Stimulated activated CD8-positive, alpha-beta memory T cell treated with anti-CD3 and anti-CD28 coated beads, Interleukin-4, amount 100 ng/mL, for 4 hours (primary cell): Measurements from ENCODE around the gene UPB1.

Experiments used
- DNase-seq, 2 donors: peaks; one replicate each; pipeline ENCODE4 v3.0.0-alpha.2; 2020; ENCODE audit warnings: low read depth in 2 of 2, low spot score in 1 of 2

Gene UPB1

GRCh38 chr22:24503843-24504338 is 8.8 kb downstream of the UPB1 start:
- no peak for DNase-seq

DNA sequence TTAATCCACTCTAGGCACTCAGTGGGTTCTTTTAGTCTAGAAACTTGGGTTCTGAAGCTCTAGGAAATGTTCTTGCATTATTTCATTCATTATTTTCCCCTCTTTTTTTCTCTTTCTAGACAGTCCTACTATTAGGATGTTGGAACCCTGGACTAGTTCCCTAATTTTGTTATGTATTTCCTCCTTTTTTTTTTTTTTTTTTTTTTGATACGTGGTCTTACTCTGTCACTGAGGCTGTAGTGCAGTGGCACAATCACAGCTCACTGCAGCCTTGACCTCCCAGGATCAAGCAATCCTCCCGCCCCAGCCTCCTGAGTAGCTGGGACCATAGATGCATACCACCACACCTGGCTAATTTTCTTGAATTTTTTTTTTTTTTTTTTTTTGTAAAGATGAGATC is 9.4 kb downstream of the UPB1 start:
- no peak for DNase-seq

DNA sequence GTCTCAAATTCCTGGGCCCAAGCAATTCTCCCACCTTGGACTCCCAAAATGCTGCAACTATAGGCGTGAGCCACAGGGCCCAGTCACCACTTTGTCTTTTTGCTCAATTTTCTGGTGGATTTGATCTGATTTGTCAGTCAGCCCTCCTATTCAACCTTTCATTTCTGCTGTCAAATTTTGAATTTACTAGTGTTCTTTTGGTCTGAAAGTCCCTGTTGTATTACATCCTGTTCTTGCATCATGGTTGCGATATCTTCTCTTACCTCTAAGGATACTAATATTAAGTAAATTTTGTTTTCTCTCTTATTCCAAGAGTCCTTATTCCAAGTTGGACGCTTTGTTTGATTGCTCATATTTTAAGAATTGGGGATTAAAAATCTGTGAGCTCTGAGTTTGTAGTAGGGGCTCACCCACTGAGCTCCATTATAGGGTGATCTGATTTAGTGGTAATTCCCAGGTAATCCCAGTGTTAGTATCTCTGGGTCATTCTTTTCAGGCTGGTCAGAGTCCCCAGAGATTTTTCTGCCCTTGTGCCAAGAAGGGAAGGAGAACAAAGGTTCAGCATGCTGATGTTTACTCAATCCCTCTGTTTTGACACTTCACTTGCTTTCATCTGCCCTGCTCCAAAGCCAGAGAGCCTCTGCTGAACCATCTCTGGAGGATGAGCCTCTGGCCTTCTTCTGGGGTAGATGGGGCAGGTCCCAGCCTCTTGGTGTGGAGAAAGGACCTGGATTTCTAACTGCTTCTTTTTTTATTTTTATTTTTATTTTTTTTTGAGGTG is 10.0 kb downstream of the UPB1 start:
- no peak for DNase-seq

DNA sequence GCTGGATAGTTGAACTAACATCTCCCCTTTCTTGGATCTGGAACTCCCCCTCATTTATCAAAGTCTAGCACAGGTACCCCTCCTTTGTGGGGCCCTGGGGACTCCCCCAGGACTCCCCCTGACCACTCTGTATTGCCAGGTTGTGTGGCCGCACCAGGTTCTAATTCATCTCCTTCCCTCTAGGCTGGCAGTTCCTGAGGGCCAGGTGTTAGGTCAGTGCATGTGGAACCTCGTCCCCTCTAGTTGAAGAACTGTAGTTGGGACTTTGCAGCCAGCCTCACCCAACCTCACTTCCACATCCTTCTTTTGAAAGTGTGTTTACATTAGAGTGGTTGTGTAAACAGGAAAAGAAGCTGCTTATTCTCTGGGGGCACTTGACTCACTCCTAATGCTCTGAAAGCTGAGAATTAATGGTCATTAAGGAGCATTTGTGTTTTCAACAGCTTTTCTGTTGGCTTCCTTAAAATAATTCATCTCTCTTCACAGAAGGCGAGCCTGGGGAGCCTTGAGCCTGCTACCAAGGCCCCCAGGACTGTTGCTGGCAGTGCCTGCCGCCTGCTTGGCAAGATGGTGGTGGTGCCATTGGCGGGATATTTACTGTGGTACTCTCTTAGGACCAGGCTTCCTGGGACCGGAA is 11.8 kb downstream of the UPB1 start:
- DNase-seq: no peak

DNA sequence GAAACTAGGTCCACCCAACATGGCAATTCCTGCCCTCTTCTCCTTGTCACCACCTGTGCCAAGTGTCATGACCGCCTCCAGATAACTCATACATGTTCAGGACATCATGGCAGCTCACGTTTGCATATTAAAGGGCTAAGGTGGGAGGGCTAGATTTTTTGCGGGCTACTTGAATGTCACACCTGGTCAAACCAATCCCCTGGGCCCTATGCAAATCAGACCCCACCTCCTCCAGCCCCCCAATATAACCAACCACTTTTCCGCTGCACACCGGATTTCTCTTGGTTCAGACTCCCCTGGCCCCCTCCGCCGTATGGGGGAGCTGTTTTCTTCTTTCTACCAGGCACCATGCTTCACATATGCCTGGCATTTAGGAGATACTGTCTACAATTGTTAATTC is 12.6 kb downstream of the UPB1 start:
- DNase-seq: no peak

- no peak for DNase-seq
Observed at GRCh38 chr22:24510637-24511625, 15.8 kb downstream of the UPB1 start.

GRCh38 chr22:24512043-24512442 is 16.9 kb downstream of the UPB1 start:
- no peak for DNase-seq

GRCh38 chr22:24513378-24514240 is 18.5 kb downstream of the UPB1 start:
- no peak for DNase-seq

DNA sequence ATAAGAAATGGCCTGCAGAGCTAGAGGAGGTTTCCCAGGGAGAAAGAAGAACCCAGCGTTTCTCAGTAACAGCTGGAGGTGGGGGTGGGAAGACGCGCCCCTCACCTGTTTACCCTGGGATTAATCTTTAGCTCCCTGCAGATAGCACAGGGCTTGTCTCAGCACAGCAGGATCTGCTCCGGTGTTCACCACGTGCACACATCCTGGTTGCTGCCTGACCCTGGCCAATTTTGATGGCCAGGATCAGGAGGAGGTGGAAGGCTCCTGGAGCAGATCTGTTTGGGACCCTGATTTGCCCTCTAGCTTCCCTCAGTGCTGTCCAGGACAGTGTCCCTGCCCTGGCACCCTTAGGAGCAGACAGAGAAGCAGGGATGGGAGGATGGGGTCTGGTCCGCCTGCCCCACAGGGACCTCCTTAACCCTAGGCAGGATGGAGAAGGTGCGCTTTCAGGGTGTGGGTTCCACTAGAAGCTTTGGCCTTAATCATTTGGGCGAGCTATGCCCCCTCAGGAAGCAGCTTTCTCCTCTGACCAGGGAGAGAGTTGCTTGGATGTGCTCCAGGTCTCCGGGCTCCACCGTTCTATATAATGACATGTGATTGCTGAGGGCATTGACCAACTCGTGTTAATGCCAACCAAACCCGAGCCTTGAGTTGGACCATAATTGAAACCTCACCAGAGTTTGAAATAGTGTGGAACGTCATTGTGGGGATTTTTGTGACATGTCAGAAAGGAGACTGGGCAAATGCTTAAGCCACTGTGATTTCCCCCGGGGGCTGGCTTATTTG is 19.3 kb downstream of the UPB1 start:
- no peak for DNase-seq

DNA sequence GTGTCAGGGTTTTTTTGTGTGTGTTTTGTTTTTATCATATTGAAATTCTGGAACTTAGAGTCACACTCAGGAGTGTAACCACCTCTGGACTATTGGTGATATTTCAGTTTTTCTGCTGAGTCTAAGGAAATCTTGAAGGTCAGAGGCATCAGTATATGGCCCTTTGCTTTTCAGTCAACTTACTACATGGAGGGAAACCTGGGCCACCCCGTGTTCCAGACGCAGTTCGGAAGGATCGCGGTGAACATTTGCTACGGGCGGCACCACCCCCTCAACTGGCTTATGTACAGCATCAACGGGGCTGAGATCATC is 19.9 kb downstream of the UPB1 start:
- DNase-seq: no peak

DNA sequence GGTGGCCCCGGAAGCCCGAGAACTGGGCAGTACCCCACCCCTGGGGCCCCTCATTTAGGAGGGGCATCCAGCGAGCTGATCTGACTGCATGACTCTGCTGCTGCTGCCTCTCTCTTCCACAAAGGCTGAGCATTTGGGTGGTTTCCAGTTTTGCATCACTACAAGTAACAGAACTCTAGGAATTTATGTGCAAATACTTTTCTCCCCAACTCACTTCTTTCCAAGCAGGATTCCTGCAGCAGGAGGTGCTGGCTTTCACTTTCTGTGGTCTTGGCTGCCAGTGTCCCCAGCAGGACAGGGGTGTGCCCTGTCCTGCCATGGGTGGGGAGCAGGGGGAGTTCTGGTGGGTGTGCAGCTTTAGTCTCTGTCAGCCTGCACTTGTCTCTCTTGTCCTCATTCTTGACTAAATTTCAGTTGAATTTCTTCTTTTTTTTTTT is 21.2 kb downstream of the UPB1 start:
- no peak for DNase-seq

GRCh38 chr22:24517446-24517845 is 22.3 kb downstream of the UPB1 start:
- no peak for DNase-seq

- DNase-seq: no peak
Observed at GRCh38 chr22:24518228-24518627, 23.1 kb downstream of the UPB1 start.

DNA sequence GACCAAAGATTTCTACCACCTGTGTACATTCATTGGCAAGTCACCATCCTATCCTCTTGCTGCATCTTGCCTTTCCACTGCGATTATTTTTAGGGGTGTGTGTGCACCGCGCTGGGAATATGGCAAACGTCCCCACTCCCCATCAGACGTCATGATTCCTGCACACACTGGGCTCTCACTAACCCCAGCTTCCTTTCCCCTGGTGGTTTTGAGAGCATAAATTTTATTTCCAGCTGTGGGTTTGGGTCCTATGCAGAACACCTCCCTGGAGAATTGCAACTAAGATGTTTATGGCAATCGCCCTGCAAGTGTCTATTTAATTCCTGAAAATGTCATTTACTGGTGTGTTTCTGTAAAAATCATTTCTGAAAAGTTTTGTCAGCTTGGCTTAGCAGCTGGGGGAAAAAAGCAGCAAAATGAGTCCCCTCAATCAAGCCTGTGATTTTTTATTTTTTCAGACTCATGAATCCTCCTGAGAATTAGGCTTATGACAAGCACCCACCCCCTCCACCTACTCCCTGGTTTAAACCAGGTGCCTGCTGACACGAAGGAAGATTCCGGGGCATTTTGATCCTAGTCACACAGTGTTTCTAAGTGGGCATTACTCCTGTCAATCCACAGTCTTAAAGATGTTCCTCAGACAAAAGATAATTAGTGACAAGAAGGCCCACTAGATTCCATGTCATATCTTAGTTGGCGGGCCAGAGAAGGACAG is 23.8 kb downstream of the UPB1 start:
- no peak for DNase-seq

GRCh38 chr22:24519496-24519895 is 24.4 kb downstream of the UPB1 start:
- no peak for DNase-seq

DNA sequence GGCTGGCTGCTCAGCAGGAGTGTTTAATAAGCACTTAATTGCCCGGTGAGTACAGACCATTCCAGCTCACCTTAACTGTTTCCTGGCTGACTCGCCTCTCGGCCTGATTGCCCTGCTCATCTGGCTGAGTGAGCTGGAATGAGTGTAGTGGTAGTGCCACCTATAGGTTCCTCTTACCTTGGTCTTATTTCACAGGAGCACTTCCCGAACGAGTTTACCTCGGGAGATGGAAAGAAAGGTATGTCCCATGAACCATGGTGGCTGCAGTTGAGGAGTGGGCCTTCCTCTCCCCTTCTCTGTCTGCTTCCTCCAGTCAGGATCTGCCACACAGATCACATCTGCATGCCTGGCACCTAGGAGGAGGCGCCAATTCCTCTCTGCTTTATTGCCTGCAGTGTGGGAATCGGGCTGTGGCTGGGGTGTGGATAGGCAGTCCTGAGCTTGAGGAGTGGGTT is 26.7 kb downstream of the UPB1 start:
- DNase-seq: no peak

GRCh38 chr22:24523873-24524272 is 28.7 kb downstream of the UPB1 start:
- DNase-seq: no peak

- DNase-seq: peak; percentile 51 to 69
Observed at GRCh38 chr22:24525416-24526037, 30.4 kb downstream of the UPB1 start.

GRCh38 chr22:24526191-24526590 is 31.1 kb downstream of the UPB1 start:
- DNase-seq: no peak
